Muscle of leg (tissue), 11 donors: ENCODE data around the gene LRCOL1. TPM values are rescaled to one million over a fixed set of nuclear protein-coding genes. Genes with fewer than 3 reads are reported as not detected.

ENCODE experiments used
- DNase-seq: peaks from one replicate; pipeline ENCODE4 v3.0.0; 2013
- H3K27ac ChIP-seq: one replicate; pipeline ENCODE4 v1.5.1; 2013; ENCODE audit warnings: mild to moderate bottlenecking, low read length, control low read depth
- H3K27me3 ChIP-seq: one replicate; pipeline ENCODE4 v1.6.1; 2013; ENCODE audit warnings: low read length; ENCODE audit not compliant: control insufficient read depth, insufficient read depth
- H3K36me3 ChIP-seq: one replicate; pipeline ENCODE4 v1.6.1; 2013; ENCODE audit warnings: low read length; ENCODE audit not compliant: control insufficient read depth, insufficient read depth
- H3K4me1 ChIP-seq: one replicate; pipeline ENCODE4 v1.6.1; 2013; ENCODE audit warnings: low read length; ENCODE audit not compliant: control insufficient read depth, insufficient read depth
- H3K4me3 ChIP-seq: one replicate; pipeline ENCODE4 v1.5.1; 2013; ENCODE audit warnings: low read length, control low read depth
- H3K9me3 ChIP-seq: replicated peaks from 2 replicates; pipeline ENCODE4 v1.6.1; 2013; ENCODE audit warnings: low read depth, low read length; ENCODE audit not compliant: control insufficient read depth
- WGBS: methylation state at CpG from one replicate; pipeline ENCODE4 v1.1.5; 2013; ENCODE audit warnings: missing lambda C conversion rate; ENCODE audit not compliant: insufficient coverage; 5-methylcytosine and 5-hydroxymethylcytosine counted together
- polyA plus RNA-seq, 8 donors: library from polyadenylated mRNA; unstranded; fragments of 120-200 nt; gene quantifications; one replicate each; pipeline versions ENCODE4 v1.2.1 to v1.2.3, GENCODE V29; 2013; ENCODE audit warnings: inconsistent platforms in 1 of 8, low replicate concordance in 1 of 8; ENCODE audit not compliant: insufficient read length in 8 of 8, insufficient read depth in 1 of 8
- total RNA-seq: library from RNA; stranded (reverse); fragments of 120-200 nt; gene quantifications from one replicate; pipeline ENCODE4 v1.2.4, GENCODE V29; 2013

LRCOL1 gene
- total and polyA plus RNA-seq, 9 donors: 0.13 to 0.64 (median 0.22) TPM; not detected in 2

DNA sequence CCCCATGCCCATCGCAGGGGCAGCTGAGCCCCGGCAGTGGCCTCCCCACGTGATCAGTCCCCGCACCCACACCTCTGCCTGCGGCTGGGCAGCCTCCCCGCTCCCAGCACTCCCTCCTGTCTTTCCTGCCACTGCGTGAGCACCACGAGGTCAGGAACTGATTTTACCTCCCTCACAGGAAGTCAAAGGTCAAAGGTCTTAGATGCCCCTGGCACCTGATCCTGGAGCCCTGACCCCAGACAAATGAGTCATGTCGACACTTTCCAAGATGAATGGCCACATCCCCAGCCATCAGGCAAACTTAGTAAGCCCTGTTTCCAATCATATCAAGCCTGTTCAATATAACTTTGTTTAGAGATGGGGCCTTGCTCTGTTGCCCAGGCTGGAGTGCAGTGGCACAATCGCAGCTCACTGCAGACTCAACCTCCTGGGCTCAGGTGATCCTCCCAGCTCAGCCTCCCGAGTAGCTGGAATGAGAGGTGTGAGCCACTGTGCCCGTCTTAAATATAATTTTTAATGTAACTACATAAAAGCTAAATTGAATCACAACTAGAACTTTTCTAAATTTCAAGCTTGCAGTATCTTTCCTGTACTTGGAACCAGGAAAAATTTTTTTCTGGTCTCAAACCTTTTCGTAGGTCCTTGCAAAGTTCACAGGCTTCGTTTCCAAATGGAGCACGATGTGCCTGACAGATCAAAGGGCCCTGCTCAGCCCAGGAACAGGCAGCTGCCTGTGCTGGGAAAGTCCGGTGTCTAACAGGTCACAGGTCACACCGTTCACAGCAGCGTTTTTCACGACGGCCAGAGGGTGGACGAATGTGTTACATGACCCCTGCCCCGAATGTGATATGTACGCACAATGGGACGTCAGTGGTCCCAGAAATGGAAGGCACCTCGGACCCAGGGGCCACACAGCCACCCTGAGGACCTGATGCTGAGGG lies 1.9 kb downstream of the LRCOL1 start:
- Histone ChIP-seq H3K36me3 (no peaks in the 10 kb centered on the region), H3K4me3 (no peak overlapping the region), H3K4me1 (peaks cover 22% of the 10 kb centered on the region), H3K27ac (no peak overlapping the region), H3K9me3 (peaks cover 6% of the 10 kb centered on the region), H3K27me3 (peaks cover 76% of the 10 kb centered on the region)
- no peak for DNase-seq
- 33% methylated on average over 22 of the region's 25 CpGs for WGBS

DNA sequence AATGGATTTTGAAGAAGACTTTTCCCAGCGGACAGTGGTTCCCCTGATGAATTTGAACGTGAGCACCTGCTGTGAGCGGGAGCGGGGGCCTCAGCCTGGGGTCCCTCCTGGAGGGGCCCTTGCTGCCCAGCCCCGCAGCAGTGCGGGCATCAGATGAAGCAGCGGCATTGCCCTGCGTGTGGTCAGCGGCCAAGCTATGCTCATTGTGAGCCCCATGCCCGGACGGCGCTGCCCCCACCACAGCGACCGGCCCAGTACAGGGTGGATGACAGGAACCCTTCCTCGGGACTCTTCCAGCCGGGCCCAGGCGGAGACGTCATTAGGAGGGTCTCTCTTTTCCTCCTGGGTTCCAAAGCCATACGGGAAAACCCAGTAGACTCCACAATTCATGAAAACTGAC lies 3.5 kb downstream of the LRCOL1 start:
- Histone ChIP-seq H3K4me1 (peaks cover 36% of the 10 kb centered on the region), H3K9me3 (peaks cover 5% of the 10 kb centered on the region), H3K36me3 (no peaks in the 10 kb centered on the region), H3K27ac (no peak overlapping the region), H3K4me3 (no peak overlapping the region), H3K27me3 (peaks cover 86% of the 10 kb centered on the region)
- WGBS: 72% methylated on average over 15 of the region's 19 CpGs
- no peak for DNase-seq

DNA sequence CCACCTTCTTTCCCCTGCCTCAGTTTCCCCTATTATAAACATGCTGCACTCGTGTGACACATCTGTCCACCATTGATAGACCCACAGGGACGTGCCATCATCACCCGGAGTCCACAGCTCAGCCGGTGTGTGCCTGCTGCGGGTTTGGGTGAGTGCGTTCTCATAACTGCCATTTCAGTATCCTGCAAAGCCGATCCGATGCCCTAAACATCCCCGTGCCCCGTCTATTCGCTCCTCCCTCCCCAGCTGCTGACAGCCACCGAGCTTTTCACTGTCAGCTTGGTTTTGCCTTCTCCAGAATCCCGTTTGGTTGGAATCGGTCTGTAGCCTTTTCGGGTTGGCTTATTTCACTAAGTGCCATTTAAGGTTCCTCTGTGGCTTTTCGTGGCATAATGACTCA lies 3.9 kb downstream of the LRCOL1 start:
- Histone ChIP-seq H3K27me3 (peaks cover 84% of the 10 kb centered on the region), H3K4me1 (peaks cover 41% of the 10 kb centered on the region), H3K27ac (no peak overlapping the region), H3K4me3 (no peak overlapping the region), H3K36me3 (no peaks in the 10 kb centered on the region), H3K9me3 (peaks cover 3% of the 10 kb centered on the region)
- WGBS: 59% methylated on average over 16 of the region's 16 CpGs
- no peak for DNase-seq

- Histone ChIP-seq H3K4me1 (peaks cover 46% of the 10 kb centered on the region), H3K27ac (no peak overlapping the region), H3K4me3 (no peak overlapping the region), H3K36me3 (no peaks in the 10 kb centered on the region), H3K9me3 (no peaks in the 10 kb centered on the region), H3K27me3 (peaks cover 85% of the 10 kb centered on the region)
- 75% methylated on average over 11 of the region's 18 CpGs for WGBS
- no peak for DNase-seq
These were observed 4.5 kb downstream of the LRCOL1 start for GRCh38 chr12:132605892-132606291.

DNA sequence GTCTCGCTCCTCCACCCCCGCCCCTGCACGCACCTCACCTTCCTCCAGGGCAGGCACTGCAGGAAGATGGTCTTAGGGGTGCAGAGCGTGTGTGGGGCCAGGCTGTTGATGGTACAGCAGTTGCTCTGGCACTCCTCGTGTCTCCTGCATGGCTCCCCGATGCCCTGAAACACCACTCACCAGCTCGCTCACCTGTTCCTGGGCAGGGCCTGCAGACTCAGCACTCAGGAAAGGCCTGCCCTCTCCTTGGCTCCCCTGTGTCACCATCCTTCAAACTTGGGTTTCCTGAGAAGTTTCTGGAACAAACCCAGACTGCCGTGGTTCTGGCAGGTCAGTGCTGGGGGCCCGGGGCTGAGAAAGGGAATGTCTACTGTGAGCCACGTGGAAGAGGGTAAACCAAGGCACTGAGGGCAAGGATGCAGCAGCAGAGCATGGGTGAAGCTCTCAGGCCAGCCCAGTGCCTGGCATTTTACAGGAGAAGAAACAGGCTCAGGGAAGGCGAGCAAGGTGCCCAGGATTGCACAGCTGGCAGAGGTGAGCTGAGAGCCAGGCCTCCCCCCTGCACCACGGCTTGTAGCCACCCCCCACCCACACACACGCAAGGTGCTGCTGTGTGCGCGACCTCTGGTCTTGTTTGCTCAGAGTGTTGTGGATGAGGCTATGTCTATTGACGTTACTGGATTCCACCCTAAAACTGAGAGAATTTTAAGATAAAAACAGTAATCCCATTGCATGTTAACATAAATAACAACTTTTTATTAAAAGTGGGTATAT lies 5.5 kb downstream of the LRCOL1 start:
- H3K36me3 ChIP-seq: no peaks in the 10 kb centered on the region
- no peak overlapping the region for H3K27ac ChIP-seq
- WGBS: 69% methylated on average over 9 of the region's 16 CpGs
- peaks cover 47% of the 10 kb centered on the region for H3K4me1 ChIP-seq
- no peaks in the 10 kb centered on the region for H3K9me3 ChIP-seq
- H3K27me3 ChIP-seq: peaks cover 78% of the 10 kb centered on the region
- H3K4me3 ChIP-seq: no peak overlapping the region
- no peak for DNase-seq

DNA sequence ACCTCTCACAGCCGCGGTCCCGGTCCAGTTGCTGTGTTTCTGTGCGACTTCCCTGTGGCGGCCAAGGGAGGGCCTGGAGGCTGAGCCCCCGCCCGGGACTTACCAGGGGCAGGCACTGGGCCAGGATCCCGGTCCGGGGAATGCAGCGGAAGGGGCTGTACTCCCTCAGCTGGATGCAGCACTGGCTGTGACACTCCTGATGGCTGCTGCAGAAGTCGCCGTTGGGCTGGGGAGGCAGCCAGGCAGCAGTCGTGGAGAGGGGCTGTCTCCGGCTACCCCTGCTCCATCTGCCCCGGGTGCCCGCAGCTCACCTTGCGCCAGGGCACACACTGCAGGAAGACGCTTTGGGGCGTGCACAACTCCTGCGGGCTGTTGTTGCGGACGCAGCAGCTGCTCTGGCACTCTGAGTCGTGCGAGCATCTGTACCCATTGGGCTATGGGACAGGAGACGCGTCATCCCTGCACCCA lies 6.2 kb downstream of the LRCOL1 start:
- Histone ChIP-seq H3K36me3 (no peaks in the 10 kb centered on the region), H3K27me3 (peaks cover 71% of the 10 kb centered on the region), H3K27ac (peak overlapping the region; percentile 91), H3K4me3 (peak overlapping the region; percentile 46), H3K4me1 (peaks cover 48% of the 10 kb centered on the region), H3K9me3 (no peaks in the 10 kb centered on the region)
- peak; percentile 61 for DNase-seq
- 12% methylated on average over 18 of the region's 26 CpGs for WGBS

GRCh38 chr12:132603240-132604150 lies 6.9 kb downstream of the LRCOL1 start:
- WGBS: 28% methylated on average over 55 of the region's 67 CpGs
- H3K4me1 ChIP-seq: peaks cover 52% of the 10 kb centered on the region
- peak overlapping the region; percentile 46 for H3K4me3 ChIP-seq
- no peaks in the 10 kb centered on the region for H3K36me3 ChIP-seq
- H3K9me3 ChIP-seq: no peaks in the 10 kb centered on the region
- H3K27me3 ChIP-seq: peaks cover 67% of the 10 kb centered on the region
- DNase-seq: no peak
- H3K27ac ChIP-seq: peak overlapping the region; percentile 91

- Histone ChIP-seq H3K27me3 (peaks cover 60% of the 10 kb centered on the region), H3K27ac (peak overlapping the region; percentile 91), H3K4me1 (peaks cover 52% of the 10 kb centered on the region), H3K9me3 (no peaks in the 10 kb centered on the region), H3K4me3 (peak overlapping the region; percentile 46), H3K36me3 (no peaks in the 10 kb centered on the region)
- WGBS: 22% methylated on average over 23 of the region's 29 CpGs
- peak; percentile 81 for DNase-seq
These were observed 7.7 kb downstream of the LRCOL1 start for GRCh38 chr12:132602572-132603239.

DNA sequence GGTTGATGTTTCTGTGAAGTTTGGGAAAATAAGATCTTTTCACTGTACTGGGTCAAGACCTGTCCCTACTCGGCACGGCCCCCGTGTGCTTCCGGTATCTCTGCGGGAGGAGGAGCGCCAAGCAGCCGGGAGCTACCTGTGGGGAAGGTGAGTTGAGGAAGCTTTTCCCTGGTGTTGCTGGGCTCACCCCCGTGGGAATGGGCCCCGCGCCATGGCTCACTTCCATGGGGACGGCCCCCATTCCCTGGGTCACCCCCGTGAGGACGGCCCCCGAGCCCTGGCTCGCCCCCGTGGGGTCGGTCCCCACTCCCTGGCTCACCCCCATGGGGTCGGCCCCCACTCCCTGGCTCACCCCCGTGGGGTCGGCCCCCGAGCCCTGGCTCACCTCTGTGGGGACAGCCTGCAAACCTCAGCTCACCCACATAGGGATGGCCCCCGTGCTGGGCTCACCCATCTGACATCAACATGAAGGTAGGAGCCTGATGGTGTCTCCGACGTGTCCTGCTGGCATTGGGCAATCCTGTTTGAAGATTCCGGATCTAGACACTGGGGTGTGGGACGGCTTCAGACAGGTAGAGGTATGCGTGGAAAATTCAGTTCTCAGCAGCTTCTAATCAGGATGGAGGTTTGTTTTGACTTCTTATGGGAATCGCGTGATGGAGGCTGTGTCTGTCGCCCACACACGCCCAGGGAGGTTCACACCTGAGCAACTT lies 9.1 kb downstream of the LRCOL1 start:
- Histone ChIP-seq H3K9me3 (no peaks in the 10 kb centered on the region), H3K27ac (peak overlapping the region; percentile 20), H3K27me3 (peaks cover 50% of the 10 kb centered on the region), H3K4me3 (no peak overlapping the region), H3K36me3 (no peaks in the 10 kb centered on the region), H3K4me1 (peaks cover 56% of the 10 kb centered on the region)
- 81% methylated on average over 18 of the region's 31 CpGs for WGBS
- DNase-seq: no peak
